GM12878 (cell line): ENCODE data around the gene EPHA7. TPM values are rescaled to one million over a fixed set of nuclear protein-coding genes. Genes with fewer than 3 reads are reported as not detected.
A peak's percentile ranks its signal among the peaks of the same experiment; 100 is the strongest.

Experiments
- ATAC-seq: fragments of 200-7000 bp; cut with Tn5 transposase; 3 replicates; pipeline ENCODE4 v1.9.1; 2020; ENCODE audit warnings: mild to moderate bottlenecking, moderate library complexity
- BruUV-seq: library from RNA; stranded (reverse); fragments of 400-500 nt; replicated peaks from 2 replicates; lab custom pipeline; 2021; lab: Mats Ljungman, UMichigan
- CTCF ChIA-PET: fragments of 300-600 bp; sonication (Branson Sonifier 250); formaldehyde crosslinking; extraction: SDS; loops from one replicate; lab custom pipeline; 2021; ENCODE audit warnings: inconsistent platforms; lab: Yijun Ruan, JAX
- POLR2A ChIA-PET: fragments of 350-600 bp; formaldehyde crosslinking; extraction: SDS; loops from one replicate; lab custom pipeline; 2021; ENCODE audit warnings: inconsistent platforms; lab: Charles Lee
- RAD21 ChIA-PET: fragments of 300-600 bp; sonication (Branson Sonifier 250); formaldehyde crosslinking; loops from one replicate; lab custom pipeline; 2023; ENCODE audit warnings: antibody characterized with exemption; ENCODE audit not compliant: unreplicated experiment; lab: Charles Lee
- SMC1A ChIA-PET: fragments of 300-600 bp; sonication (Branson Sonifier 250); formaldehyde crosslinking; loops from one replicate; lab custom pipeline; 2023; ENCODE audit not compliant: unreplicated experiment, uncharacterized antibody; lab: Charles Lee
- DNase-seq: peaks from one replicate; pipeline ENCODE4 v3.0.0-alpha.2; 2011; ENCODE audit warnings: low read depth, low spot score
- FAIRE-seq: peaks from 3 replicates; lab custom pipeline; 2011; peaks lifted over from hg19 to GRCh38; lab: Jason Lieb, UNC
- H2AFZ ChIP-seq: 2 replicates; pipeline ENCODE4 v1.6.0; 2011; ENCODE audit warnings: low read depth, low read length, control low read depth; ENCODE audit not compliant: control insufficient read depth
- H3K27ac ChIP-seq: 2 replicates; pipeline ENCODE4 v1.5.1; 2011; ENCODE audit warnings: control low read depth; ENCODE audit not compliant: control insufficient read depth, insufficient read depth
- H3K27me3 ChIP-seq, 2 experiments: replicated peaks in 1 of 2; 2 replicates each; pipeline versions ENCODE4 v1.6.0 to v1.6.1; 2011; ENCODE audit warnings: low read length in 1 of 2; ENCODE audit not compliant: control insufficient read depth in 2 of 2, insufficient read depth in 2 of 2
- H3K36me3 ChIP-seq, 2 experiments: 2 replicates each; pipeline ENCODE4 v1.5.1; 2011; ENCODE audit warnings: low read length in 1 of 2; ENCODE audit not compliant: control insufficient read depth in 2 of 2, insufficient read depth in 2 of 2
- H3K4me1 ChIP-seq: 2 replicates; pipeline ENCODE4 v1.6.1; 2011; ENCODE audit warnings: mild to moderate bottlenecking, low read length, moderate library complexity, mixed read lengths; ENCODE audit not compliant: control insufficient read depth, insufficient read depth
- H3K4me2 ChIP-seq: 2 replicates; pipeline ENCODE4 v1.6.0; 2011; ENCODE audit warnings: control low read depth; ENCODE audit not compliant: control insufficient read depth, insufficient read depth
- H3K4me3 ChIP-seq: fragments of 200-600 bp; sonication (generic); 2 replicates; pipeline ENCODE4 v1.5.1; 2016
- H3K79me2 ChIP-seq: 2 replicates; pipeline ENCODE4 v1.6.0; 2011; ENCODE audit warnings: low read length; ENCODE audit not compliant: control insufficient read depth, insufficient read depth
- H3K9ac ChIP-seq: 2 replicates; pipeline ENCODE4 v1.8.0; 2011; ENCODE audit warnings: low read length, control low read depth, mixed read lengths; ENCODE audit not compliant: control insufficient read depth, insufficient read depth
- H3K9me3 ChIP-seq: replicated peaks from 3 replicates; pipeline ENCODE4 v1.5.1; 2011; ENCODE audit warnings: mild to moderate bottlenecking, low read length; ENCODE audit not compliant: control insufficient read depth, insufficient read depth
- H4K20me1 ChIP-seq: 2 replicates; pipeline ENCODE4 v1.6.0; 2011; ENCODE audit not compliant: control insufficient read depth, insufficient read depth
- ATF2 ChIP-seq: IDR thresholded peaks from 2 replicates; pipeline ENCODE4 v1.6.1; 2012; ENCODE audit warnings: low read length, inconsistent platforms
- CREB1 ChIP-seq: IDR thresholded peaks from 2 replicates; pipeline ENCODE4 v1.6.1; 2012; ENCODE audit warnings: low read depth, mild to moderate bottlenecking, inconsistent platforms
- FOXM1 ChIP-seq: IDR thresholded peaks from 2 replicates; pipeline ENCODE4 v1.6.1; 2012; ENCODE audit warnings: low read depth, mild to moderate bottlenecking, inconsistent platforms, low read length, moderate library complexity
- SRF ChIP-seq, 2 experiments: IDR thresholded peaks; 2 replicates each; pipeline ENCODE4 v1.6.1; 2011; ENCODE audit warnings: low read depth in 2 of 2, low read length in 2 of 2, mild to moderate bottlenecking in 1 of 2, moderate library complexity in 1 of 2
- SUZ12 ChIP-seq: fragments of 200-600 bp; sonication (generic); IDR thresholded peaks from one replicate; pipeline ENCODE4 v1.6.1; 2018; ENCODE audit warnings: antibody characterized with exemption, mild to moderate bottlenecking; ENCODE audit not compliant: unreplicated experiment
- TCF3 ChIP-seq: IDR thresholded peaks from 2 replicates; pipeline ENCODE4 v1.6.1; 2012; ENCODE audit warnings: low read depth, mild to moderate bottlenecking, low read length, borderline replicate concordance; ENCODE audit not compliant: insufficient read depth
- ZNF207 ChIP-seq: fragments of 450-650 bp; IDR thresholded peaks from 2 replicates; pipeline ENCODE4 v1.6.1; 2014; ENCODE audit warnings: antibody characterized with exemption, mild to moderate bottlenecking, borderline replicate concordance
- WGBS: methylation state at CpG from one replicate; pipeline ENCODE4 v1.1.6; 2016; ENCODE audit warnings: low lambda C conversion rate; ENCODE audit not compliant: insufficient replicate concordance, insufficient coverage; ENCODE audit errors: missing lambda C conversion rate; 5-methylcytosine and 5-hydroxymethylcytosine counted together
- in situ Hi-C: fragments of 300-500 bp; cut with MboI; formaldehyde crosslinking; loops from 9 replicates; pipeline ENCODE4 v1.14.3; 2018; ENCODE audit warnings: mixed read lengths
- intact Hi-C: fragments of 100-400 bp; cut with micrococcal nuclease; formaldehyde crosslinking; loops from one replicate; pipeline ENCODE4 v1.14.2; 2022; ENCODE audit not compliant: unreplicated experiment
- polyA plus RNA-seq, 11 experiments: library from polyadenylated mRNA; depleted of rRNA in 4 of 11; unstranded in 6 of 11; stranded (reverse) in 5 of 11; fragments of >200 nt; fragmentation: Nextera tagmentation in 4 of 11; fragmentation: Illumina TruSeq in 1 of 11; extraction: Ambion mirVana in 4 of 11; extraction: Trizol in 1 of 11; gene quantifications; 1 replicate in 1 of 11; 2 replicates in 10 of 11; pipeline versions ENCODE4 v1.2.1 to v1.2.3, GENCODE V29; 2011 to 2016; ENCODE audit warnings: inconsistent platforms in 2 of 11, missing spikeins in 2 of 11, low read depth in 1 of 11
- total RNA-seq, 4 experiments: library from RNA; depleted of rRNA in 3 of 4; stranded (reverse); fragments of >200 nt in 3 of 4; fragmentation: Illumina TruSeq in 1 of 4; extraction: Trizol in 1 of 4; gene quantifications; 2 replicates each; pipeline versions ENCODE4 v1.2.1 to v1.2.3, GENCODE V29; 2013 to 2021
- TF ChIP-seq, protein P1 (sequence below): fragments of 450-650 bp; formaldehyde crosslinking; IDR thresholded peaks from 2 replicates; pipeline ENCODE4 v1.4.0; 2022; ENCODE audit warnings: mild to moderate bottlenecking, moderate library complexity

The EPHA7 gene
- total and polyA plus RNA-seq, 10 of the 15 experiments (the other 5 are each of a cell fraction or from before 2014, with no cell fraction given) = not detected

DNA sequence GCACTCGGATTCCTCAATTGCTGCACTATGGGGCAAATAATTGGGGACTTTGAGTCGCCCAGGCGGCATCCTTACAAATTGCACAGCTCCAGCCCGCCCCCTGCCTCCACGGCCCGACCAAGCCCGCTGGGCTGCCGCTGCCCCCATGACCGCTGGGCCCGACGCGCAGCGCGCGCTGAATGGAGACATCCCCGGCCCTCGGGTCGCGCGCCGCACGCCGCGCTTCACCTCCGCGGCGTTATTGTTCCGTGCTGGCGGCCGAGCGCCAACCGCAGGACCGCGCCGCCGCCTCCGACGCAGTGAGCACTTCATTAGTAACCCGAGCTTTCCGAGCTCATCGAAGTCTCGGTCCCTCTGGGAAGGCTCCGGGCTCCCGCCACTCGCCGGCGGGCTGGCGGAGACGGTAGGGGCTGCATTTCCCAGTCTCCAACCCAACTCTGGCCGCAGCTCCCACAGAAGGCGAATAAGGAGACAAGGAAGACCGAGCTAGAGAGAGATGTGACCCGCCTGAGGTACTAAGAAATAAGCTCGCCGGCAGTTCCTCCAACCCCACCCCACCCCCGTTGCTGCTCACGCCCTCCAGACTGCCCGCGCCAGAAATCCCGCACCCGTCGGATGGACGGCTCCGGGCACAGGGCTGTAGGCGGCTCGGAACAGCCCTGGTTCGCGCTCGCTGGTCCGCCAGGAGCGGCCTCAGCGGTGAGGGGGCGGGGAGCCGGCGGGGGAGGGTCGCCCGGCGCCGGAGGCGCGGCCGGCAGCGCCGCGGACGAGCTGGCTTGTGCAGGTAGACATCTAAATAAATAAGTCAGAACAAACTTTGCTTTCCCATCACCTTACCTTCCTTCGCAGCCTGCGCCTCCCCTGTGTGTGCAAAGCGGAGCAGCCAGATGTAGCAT, 703 bp downstream of the EPHA7 start:
- POLR2A ChIA-PET = no interaction called here
- H3K4me3 ChIP-seq = peak overlapping the region; percentile 36; the same call in 1 of the 2 replicates

DNA sequence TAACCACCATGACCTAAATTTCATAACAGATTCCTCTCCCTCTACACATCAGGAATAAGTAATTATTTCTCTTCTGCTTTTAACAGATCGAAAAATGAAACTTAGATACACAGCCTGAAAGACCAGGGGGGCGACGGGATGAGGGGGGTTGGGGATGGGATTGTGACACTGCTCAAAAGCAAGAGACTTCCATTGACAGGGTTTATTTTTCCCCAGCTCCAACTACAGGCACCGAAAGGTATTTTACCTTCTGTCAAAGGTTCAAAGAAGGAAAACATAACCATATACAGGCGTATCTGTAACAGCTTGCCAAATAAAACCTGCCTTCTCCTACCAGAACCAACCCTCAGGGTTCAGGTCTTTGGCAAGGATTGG, 1.3 kb downstream of the EPHA7 start:
- Histone ChIP-seq H3K9me3 (no peaks in the 10 kb centered on the region; the same call in 1 of the 3 replicates), H3K27ac (no peak overlapping the region), H2AFZ (no peak overlapping the region), H3K4me3 (no peak overlapping the region), H3K4me1 (no peaks in the 10 kb centered on the region), H3K79me2 (no peaks in the 10 kb centered on the region), H3K4me2 (no peak overlapping the region), H3K36me3 (no peaks in the 10 kb centered on the region), H3K27me3 (peaks cover 11 to 18% of the 10 kb centered on the region in 2 experiments; a peak in 3 of 4 replicates), H4K20me1 (no peaks in the 10 kb centered on the region), H3K9ac (no peak overlapping the region)
- BruUV-seq = no TSS peak
- intact Hi-C loops (no loop called here), in situ Hi-C loops (no loop called here)
- no peak for FAIRE-seq
- ChIA-PET POLR2A (no interaction called here), CTCF (interaction anchor here (1.3 kb wide), 1 partner anchor 21 kb away, joined by 3 read pairs; no protein-coding TSS in a partner anchor), RAD21 (no interaction called here), SMC1A (no interaction called here)
- 9% methylated on average over 5 of the region's 5 CpGs for WGBS
- no peak for ATAC-seq
- no peak for DNase-seq
- TF ChIP-seq CREB1 = no peak
- TF ChIP-seq SRF (IDR thresholded peaks at IDR 0.05; ENCODE audit: low read depth in 2 of 2, low read length in 2 of 2) = no peak
- no peak for TF ChIP-seq ATF2
- TF ChIP-seq ZNF207 = no peak
- TF ChIP-seq, protein P1, sequence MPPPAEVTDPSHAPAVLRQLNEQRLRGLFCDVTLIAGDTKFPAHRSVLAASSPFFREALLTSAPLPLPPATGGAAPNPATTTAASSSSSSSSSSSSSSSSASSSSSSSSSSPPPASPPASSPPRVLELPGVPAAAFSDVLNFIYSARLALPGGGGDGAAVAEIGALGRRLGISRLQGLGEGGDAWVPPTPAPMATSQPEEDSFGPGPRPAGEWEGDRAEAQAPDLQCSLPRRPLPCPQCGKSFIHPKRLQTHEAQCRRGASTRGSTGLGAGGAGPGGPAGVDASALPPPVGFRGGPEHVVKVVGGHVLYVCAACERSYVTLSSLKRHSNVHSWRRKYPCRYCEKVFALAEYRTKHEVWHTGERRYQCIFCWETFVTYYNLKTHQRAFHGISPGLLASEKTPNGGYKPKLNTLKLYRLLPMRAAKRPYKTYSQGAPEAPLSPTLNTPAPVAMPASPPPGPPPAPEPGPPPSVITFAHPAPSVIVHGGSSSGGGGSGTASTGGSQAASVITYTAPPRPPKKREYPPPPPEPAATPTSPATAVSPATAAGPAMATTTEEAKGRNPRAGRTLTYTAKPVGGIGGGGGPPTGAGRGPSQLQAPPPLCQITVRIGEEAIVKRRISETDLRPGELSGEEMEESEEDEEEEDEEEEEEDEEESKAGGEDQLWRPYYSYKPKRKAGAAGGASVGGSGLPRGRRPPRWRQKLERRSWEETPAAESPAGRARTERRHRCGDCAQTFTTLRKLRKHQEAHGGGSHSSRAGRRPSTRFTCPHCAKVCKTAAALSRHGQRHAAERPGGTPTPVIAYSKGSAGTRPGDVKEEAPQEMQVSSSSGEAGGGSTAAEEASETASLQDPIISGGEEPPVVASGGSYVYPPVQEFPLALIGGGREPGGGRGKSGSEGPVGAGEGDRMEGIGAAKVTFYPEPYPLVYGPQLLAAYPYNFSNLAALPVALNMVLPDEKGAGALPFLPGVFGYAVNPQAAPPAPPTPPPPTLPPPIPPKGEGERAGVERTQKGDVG = no peak
- no peak for TF ChIP-seq TCF3

More for the DNA sequence above, 703 bp downstream of the EPHA7 start:
- TF ChIP-seq SUZ12 = peak; percentile 95
- no peak for TF ChIP-seq FOXM1
- Histone ChIP-seq H3K79me2 (no peaks in the 10 kb centered on the region), H3K27me3 (peaks cover 11 to 18% of the 10 kb centered on the region in 2 experiments; a peak in 3 of 4 replicates), H3K36me3 (no peaks in the 10 kb centered on the region), H3K9ac (no peak overlapping the region), H3K9me3 (no peaks in the 10 kb centered on the region; the same call in 1 of the 3 replicates), H3K4me2 (peak overlapping the region; percentile 50; the same call in 1 of the 2 replicates), H4K20me1 (no peaks in the 10 kb centered on the region), H3K27ac (no peak overlapping the region), H3K4me1 (no peaks in the 10 kb centered on the region), H2AFZ (no peak overlapping the region)
- CTCF ChIA-PET = interaction anchor here (1.3 kb wide), 1 partner anchor 22 kb away, joined by 3 read pairs; no protein-coding TSS in a partner anchor
- no peak for DNase-seq
- 44% methylated on average over 47 of the region's 89 CpGs for WGBS
- no TSS peak for BruUV-seq
- SMC1A ChIA-PET = no interaction called here
- in situ Hi-C loops (no loop called here), intact Hi-C loops (no loop called here)
- no peak for FAIRE-seq
- RAD21 ChIA-PET = no interaction called here
- ATAC-seq = no peak
